NB4 (cell line): ENCODE results near the gene UGT1A5.

Experiments
- CTCF ChIP-seq: IDR thresholded peaks from one replicate; pipeline ENCODE4 v1.5.1; 2012; ENCODE audit warnings: low read depth, low read length
- MAX ChIP-seq: IDR thresholded peaks from 2 replicates; pipeline ENCODE4 v1.6.1; 2011; ENCODE audit warnings: low read depth, low read length
- MYC ChIP-seq: IDR thresholded peaks from 2 replicates; pipeline ENCODE4 v1.6.1; 2011; ENCODE audit warnings: low read depth, low read length
- POLR2A ChIP-seq: IDR thresholded peaks from 2 replicates; pipeline ENCODE4 v1.6.1; 2011; ENCODE audit warnings: mild to moderate bottlenecking; ENCODE audit not compliant: insufficient read length; ENCODE audit errors: extremely low read depth

GRCh38 chr2:233822101-233822771, 109.5 kb downstream of the UGT1A5 start:
- TF ChIP-seq CTCF = no peak
- TF ChIP-seq MAX = no peak
- TF ChIP-seq POLR2A = no peak
- no peak for TF ChIP-seq MYC
